ENCODE measurements around the gene PHC1.
"Not testable (repeated sequence)": the region's sequence is repeated elsewhere in the genome, so short reads cannot be mapped to it uniquely, and the experiment has no call there.

DNA sequence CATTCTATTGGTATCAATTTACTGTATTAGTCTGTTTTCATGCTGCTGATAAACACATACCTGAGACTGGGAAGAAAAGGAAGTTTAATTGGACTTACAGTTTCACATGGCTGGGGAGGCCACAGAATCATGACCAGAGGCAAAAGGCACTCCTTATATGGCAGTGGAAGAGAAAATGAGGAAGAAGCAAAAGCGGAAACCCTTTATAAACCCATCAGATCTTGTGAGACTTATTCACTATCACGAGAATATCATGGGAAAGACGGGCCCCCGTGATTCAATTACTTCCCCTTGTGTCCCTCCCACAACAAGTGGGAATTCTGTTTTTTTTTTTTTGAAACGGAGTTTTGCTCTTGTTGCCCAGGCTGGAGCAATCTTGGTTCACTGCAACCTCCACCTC, 11.6 kb upstream of the PHC1 start:
- not testable (repeated sequence) for TF ChIP-seq CTCF (conservative IDR thresholded peaks at IDR 0.05); ZFX (IDR thresholded peaks at IDR 0.05)
